Embryonic facial prominence (tissue), 1 donor: ENCODE measurements around the gene MAP2K2.
A peak's percentile ranks its signal among the peaks of the same experiment; 100 is the strongest.
"Not testable (repeated sequence)": the region's sequence is repeated elsewhere in the genome, so short reads cannot be mapped to it uniquely, and the experiment has no call there.

Experiments used
- DNase-seq: peaks from one replicate; pipeline ENCODE4 v3.0.0-alpha.2; 2016; ENCODE audit errors: extremely low spot score

The MAP2K2 gene

DNA sequence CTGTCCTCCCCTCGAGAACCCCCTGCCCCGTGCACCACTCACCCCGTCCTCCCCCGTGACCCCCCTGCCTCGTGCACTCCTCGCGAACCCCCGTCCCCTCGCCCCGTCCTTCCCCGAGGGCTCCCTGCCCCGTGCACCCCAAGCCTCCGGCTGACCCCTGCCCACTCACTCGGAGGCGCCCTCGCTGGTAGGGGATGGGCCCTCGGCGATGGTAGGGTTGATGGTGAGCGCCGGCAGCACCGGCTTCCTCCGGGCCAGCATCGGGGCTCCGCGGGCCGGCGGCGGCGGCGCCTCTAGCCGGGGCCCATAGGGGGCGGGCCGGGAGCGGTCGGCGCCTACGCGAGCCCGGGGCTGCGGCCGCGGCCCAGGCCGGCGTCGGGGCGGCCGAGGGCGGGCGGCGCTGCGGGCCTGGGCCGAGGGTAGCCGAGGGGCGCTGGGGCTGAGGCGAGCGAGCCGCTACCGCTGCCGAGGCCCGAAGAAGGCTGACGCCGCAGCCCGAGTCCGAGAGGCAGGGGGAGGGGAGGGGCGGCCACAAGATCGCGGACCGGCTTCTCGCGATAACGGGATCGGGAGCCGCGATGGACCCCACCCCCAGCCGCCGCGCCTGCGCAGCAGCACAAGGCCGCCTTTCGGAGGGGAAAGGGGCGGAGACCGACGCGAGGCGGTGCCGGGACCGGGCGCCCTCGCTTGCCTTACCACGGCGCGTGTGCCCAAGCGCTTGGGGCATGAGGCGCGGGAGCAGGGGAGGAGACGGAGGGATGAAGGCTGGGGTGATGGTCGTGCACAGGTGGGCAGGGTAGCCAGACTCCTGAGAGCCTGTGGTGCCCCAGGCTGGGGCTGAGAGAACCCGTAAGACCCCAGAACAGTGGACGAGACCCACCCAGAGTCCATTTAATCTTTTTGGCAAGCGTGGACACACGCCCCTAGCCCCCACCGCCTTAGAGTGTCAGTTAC, at the start of gene MAP2K2:
Gene MAP2K2 (minus strand): TSS at position 508 of the 954 bp plus-strand sequence. CDS start 247 bp downstream, at position 261.
- peak; percentile 88 for DNase-seq

DNA sequence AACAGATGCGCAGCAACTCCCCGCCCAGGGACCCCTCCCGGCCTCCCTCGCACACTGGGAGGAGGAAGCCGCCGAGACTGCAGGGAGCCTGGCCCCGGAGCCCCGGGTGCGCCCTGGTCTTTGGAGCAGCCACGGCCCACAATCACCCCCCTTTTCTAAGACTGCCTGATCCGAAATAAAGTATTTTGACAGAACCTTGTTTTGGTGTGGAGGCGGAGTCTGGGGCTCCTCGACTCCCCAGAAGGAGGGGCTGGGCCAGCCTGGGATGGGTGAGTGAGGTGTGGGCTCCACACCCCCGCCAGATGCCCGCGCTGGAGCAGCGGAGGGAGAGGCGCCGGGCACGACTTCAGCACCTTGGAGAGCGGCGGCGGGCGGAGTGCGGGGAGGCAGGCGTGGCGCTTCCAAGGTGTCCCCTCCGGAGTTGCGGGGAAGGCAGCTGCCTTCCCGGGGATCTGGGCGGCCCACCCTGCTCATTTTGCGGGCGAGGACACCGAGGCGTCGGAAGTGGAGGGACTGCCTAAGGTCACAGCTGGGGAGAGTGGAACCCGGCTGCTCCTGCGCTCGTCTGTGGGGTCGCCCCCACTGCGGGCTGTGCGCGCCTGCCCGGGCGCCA, 49.0 kb upstream of the MAP2K2 start:
- DNase-seq, result no peak

DNA sequence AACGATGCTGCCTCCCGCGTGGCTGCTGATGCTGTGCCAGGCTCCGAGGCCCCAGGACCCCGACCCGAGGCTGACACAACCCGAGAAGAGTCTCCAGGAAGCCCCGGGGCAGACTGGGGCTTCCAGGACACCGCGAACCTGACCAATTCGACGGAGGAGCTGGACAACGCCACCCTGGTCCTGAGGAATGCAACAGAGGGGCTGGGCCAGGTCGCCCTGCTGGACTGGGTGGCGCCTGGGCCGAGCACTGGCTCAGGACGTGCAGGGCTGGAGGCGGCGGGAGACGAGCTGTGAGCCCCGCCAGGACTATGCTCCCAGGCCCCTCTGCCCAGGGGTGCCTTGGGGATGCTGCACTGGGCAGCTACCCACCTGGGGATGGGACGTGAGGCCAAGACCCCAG, 47.8 kb upstream of the MAP2K2 start:
- no peak for DNase-seq

DNA sequence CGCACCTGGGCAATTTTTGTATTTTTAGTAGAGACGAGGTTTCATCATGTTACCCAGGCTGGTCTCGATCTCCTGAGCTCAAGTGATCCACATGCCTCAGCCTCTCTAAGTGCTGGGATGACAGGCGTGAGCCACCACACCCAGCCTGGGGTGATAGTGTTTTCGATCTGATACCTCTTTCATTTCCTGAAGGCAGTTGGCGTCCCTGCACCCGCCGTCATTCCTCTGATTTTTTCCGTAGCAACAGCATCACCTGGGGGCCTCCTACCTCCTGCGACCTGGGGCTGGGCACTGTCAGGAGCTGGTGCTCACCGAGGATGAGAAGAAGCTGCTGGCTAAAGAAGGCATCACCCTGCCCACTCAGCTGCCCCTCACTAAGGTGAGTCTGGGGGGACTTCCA, 40.3 kb upstream of the MAP2K2 start:
- DNase-seq, result no peak

DNA sequence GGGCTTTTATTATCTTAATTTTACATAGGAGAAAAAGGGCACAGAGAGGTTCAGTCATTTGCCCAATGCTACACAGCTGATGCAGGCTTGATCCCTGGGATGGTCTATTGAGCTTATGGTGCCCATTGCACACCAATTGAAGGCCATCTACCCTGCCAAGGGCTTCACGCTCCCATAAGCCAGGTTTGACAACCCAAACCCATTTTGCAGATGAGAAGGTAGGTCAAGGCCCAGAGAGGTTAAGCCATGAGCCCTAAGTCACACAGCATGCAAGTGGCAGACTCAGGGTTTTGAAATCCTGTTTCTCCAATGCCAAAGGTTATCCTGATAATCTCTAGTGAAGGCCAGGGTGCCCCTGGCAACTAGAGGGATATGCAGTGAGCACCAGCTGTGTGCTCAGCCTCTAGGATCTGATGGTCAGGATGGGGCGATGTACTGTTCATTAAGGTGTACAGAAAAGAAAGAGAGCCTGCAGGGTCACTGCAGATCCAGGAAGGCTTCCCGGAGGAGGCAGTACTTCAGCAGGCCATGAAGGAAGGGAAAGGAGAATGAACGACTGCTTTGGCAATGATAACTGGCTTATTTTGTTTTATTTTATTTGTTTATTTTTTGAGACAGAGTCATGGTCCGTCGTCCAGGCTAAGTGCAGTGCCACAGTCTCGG, 37.6 kb upstream of the MAP2K2 start:
- DNase-seq, result no peak

DNA sequence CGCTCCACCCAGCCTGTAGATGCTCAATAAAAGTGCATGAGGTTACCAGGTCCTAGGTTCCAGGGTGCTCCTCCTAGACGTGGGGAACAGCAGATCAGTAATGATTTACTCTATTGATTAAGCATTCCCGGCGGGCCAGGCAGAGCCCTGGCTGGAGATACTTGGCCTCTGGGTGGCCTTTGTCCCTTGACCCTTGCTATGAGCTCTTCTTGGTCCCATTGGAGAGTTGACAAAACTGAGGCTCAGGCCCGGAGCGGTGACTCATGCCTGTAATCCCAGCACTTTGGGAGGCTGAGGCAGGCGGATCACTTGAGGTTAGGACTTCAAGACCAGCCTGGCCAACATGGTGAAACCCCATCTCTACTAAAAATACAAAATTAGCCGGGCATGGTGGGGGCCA, 34.0 kb upstream of the MAP2K2 start:
- DNase-seq, result not testable (repeated sequence)

DNA sequence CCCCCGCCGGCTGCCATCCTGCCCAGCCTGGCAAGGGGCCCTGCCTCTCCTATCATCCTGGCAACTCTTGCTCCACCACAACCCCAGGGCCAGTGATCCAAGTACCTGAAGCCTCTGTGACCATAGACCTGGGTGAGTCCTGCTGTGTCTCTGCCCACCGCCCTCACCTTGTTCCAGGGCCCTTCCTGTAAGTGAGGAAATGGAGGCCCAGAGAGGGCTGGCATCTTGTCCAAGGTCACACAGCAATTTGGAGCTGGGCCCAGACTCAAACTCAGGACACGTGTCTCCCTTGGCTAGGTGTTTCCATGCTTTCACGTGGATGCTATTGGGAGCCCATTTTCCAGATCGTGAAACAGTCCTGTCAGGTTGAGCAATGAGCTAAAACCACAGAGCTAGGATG, 33.2 kb upstream of the MAP2K2 start:
- DNase-seq, result no peak

DNA sequence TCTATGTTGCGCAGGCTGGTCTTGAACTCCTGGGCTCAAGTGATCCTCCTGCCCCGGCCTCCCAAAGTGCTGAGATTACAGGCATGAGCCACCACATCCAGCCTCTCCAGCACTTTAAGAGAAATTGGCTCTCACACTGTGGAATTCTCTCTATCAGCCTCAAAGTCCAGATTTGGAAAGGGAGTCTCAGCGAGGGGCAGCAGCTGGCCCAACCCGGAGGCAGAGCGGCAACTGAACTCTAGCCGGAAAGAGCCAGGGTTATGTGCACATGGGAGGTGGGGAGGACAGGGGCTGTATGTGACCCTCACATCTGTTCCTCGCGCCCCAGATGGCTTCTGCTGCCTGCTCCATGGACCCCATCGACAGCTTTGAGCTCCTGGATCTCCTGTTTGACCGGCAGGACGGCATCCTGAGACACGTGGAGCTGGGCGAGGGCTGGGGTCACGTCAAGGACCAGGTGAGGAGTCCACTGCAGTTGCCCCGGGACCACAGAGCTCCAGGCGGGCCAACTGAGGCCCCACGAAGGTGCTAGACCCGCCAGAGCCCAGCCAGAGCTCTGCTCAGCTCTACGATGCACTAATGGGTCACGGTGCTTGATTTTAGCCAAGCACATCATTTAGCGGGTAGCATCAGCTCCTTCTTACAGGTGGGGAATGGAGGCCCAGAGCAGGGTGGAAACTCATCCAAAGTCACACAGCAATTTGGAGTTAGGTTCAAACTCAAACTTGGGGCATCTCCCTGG, 30.8 kb upstream of the MAP2K2 start:
- no peak for DNase-seq

DNA sequence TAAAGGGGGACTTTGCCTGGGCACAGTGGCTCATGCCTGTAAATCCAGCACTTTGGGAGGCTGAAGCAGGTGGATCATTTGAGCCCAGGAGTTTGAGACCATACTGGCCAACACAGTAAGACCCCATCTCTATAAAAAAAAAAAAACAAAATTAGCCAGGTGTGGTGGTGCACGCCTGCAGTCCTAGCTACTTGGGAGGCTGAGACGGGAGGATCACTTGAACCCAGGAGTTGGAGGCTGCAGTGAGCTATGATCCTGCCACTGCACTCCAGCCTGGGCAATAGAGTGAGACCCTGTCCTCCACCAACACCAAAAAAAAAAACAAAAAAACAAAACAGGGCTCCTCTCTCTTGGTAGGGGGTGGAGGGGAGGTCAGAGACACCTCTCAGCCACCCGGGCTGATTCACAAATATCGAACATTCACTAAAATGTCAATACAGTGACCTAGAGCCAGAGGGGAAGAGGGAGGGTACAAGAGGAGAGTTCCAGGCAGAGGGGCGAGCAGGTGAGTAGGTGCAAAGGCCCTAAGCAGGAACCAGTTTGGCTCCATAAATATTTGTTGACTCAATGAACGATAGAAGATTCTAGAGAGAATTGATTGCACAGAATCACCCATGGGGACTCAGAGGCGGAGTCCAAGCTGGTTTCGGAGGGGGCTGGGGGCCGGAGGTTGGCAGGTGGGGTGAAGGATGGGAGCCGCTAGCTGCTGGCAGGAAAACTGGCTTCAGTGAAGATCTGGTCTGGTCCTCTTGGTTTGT, 28.5 kb upstream of the MAP2K2 start:
- no peak for DNase-seq

DNA sequence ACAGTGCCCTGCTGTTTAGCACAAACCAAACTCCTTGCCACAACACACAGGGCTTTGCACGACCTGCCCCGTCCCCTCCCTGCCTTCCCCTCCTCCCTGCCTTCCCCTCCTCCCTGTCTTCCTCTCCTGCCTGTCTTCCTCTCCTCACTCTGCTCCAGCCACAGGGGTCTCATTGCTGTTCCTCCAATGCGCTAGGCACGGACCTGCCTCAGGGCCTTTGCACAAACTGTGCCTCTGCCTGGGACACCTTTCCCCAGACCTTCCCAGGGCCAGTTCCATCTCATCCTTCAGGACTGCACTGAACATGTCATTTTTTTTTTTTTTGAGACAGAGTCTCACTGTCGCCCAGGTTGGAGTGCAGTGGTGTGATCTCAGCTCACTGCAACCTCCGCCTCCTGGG, 27.7 kb upstream of the MAP2K2 start:
- DNase-seq, result no peak

DNA sequence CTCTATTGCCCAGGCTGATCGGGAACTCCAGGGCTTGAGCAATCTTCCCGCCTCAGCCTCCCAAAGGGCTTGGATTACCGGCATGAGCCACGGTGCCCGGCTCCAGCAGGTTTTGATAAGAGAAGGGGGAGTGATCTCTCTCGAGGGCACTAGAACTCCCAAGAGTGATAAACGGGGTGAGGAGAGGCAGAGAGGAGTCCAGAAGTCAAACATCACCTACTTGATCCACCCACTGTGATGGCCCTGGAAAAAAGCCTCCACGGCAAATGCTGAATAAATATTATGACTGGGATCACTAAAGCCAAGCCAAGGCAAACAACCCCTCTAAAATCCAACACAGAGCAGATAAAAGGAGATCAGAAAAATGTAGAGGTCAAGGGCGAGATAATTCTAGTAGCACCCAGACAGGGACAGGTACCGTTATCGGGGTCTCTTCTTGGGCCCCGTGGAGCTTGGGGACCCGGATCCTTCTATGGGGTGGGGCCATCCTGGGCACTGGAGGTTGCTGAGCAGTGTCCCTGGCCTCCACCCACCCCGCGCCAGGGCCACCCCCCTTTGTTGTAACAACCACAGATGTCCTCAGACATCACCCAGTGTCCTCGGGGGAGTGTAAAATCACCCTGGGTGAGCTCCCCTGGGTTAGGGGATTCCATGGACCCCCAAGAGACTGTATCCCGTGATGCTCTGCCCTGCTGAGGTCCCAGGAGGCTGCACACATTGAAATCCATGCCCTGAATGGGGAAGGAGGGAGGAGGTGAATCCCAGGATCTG, 25.8 kb upstream of the MAP2K2 start:
- DNase-seq, result no peak

DNA sequence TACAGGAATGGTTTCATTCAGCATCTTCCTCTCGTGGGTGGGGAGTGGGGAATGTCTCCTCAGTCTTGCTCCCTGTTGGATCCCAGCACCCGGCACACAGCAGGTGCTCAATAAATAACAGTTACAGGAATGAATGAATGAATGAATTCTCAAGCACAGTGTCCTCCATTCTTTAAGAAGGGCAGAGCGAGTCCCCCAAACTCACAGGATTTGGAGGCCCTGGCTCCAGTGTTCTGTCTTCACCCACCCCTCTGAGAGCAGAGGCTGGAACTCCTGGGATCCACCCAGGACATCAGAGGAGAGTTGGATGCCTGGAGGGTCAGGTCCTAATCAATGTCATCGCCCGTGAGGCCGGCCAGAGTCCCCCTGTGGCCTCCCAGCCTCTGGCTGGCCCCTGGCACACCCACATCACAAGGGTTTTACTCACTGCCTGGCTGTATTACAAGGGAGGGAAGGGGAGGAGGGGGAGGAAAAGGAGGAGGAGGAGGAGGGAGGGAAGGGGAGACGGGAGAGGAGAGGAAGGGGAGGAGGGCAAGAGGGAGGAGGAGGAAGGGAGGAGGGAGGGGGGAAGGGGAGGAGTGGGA, 20.8 kb upstream of the MAP2K2 start:
- no peak for DNase-seq

DNA sequence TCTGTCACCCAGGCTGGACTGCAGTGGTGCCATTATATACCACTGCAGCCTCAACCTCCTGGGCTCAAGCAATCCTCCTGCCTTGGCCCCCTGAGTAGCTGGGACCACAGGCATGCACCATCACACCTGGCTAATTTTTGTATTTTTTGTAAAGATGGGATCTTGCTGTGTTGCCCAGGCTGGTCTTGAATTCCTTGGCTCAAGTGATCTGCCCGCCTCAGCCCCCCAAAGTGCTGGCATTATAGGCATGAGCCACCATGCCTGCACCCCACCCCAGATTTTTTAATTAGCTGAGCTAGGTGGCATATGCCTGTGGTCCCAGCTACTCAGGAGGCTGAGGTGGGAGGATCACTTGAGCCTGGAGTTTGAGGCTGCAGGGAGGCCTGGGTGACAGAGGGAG, 19.0 kb upstream of the MAP2K2 start:
- not testable (repeated sequence) for DNase-seq

DNA sequence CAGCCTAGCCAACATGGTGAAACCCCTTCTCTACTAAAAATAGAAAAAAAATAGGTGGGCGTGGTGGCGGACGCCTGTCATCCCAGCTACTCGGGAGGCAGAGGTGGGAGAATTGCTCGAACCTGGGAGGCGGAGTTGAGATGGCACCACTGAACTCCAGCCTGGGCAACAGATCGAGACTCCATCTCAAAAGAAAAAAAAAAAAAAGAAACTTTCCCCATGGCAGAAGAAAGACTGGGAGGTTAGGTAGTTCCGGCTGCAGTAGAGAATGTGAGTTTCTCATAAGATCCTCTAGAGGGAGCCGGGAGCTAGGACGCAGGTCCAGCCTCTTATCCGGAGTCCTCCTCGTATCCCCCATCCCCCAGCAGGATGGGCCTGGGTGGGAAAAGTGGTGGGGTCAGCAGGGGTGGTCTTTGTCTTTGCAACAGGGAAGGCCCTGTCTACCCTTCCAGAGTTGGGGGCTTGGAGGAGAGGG, 16.4 kb upstream of the MAP2K2 start:
- peak; percentile 21 for DNase-seq

DNA sequence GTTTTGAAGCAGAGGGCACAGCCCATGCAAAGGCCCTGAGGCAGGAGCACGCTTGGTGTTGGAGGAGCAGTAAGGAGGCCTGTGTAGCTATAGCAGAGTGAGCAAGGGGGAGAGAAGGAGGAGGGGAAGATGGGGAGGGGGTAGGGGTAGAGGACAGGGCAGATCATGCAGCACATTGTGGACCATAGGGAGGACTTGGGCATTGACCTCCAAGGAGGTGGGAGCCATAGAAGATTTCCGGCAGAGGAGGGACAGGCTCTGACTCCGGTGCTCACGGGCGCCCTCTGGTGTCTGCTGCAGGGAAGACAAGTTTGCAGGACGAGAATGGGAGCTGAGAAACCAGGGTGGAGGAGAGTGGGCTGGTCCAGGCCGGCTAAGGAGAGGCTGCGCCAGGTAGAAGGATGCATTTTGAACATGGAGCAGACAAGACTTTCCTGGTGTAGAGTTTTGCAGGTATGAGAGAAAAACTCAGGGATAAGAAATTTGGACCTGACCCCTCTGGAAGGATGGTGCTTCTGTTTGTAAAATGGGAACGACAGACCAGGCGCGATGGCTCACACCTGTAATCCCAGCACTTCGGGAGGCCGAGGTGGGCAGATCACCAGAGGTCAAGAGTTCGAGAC, 15.8 kb upstream of the MAP2K2 start:
- DNase-seq, result no peak

DNA sequence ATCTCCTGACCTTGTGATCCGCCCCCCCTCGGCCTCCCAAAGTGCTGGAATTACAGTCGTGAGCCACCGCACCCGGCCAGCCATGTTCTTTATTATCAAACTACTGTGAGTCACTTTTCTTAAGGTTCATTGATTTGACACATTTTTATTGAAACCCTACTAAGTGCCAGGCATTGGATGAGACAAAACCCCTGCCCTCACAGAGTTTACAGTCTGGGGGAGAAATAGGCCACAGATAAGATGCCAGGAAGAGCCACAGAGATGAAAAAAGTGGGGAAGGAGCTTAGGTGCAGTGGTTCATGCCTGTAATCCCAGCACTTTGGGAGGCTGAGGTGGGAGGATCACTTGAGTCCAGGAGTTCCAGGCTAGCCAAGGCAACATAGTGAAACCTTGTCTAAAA, 14.5 kb upstream of the MAP2K2 start:
- DNase-seq, result no peak

DNA sequence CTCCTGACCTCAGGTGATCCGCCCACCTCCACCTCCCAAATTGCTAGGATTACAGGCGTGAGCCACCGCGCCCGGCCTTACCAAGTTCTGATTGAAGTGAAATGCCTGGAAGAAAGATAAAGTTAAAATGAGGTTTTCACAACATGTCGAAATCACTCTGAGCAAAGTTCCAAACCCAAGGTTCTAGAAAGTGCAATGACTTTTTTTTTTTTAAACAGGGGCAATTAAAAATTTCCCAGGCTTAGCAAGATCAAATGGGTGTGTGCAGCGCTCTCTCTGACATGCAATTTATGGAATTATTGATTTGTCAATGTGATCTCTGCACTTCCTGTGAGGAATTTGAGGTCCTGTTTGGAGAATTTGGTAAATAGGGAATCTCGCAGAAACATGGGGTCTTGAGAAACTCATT, 12.8 kb upstream of the MAP2K2 start:
- DNase-seq, result no peak

DNA sequence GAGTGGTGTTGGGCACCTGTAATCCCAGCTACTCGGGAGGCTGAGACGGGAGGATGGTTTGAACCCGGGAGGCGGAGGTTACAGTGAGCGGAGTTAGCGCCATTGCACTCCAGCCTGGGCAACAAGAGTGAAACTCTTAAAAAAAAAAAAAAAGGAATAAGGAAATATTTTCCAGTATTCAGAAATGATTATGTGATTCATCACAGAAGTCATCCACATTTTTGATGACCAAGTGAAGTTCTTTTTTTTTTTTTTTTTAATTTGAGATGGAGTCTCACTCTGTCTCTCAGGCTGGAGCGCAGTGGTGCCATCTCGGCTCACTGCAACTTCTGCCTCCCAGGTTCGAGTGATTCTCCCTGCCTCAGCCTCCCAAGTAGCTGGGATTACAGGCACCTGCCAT, 11.5 kb upstream of the MAP2K2 start:
- not testable (repeated sequence) for DNase-seq

DNA sequence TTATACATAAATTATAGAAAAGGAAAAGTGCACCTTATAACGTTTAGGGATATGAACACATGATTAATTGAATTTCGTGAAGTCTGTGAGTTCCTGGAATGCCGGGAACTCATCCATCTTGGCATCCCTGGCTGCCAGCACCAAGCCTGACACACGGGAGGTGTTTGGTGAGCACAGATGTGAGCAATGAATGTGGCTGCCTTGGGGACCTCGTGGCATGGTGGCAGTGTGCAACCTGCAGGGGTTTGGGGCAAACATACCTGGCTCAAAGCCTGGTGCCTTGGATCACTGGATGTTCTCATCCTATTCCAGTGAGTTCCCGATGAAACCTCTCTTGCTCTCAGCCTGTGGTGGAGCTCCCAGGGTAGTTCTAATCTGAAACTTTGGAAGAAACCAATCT, 10.4 kb upstream of the MAP2K2 start:
- DNase-seq, result no peak
